ENCODE data around the gene MIPOL1. TPM values are rescaled to one million over a fixed set of nuclear protein-coding genes. Genes with fewer than 3 reads are reported as not detected.

Gene MIPOL1
- total and polyA plus RNA-seq, 2 of the 13 experiments (the other 11 are each of a cell fraction or from before 2014, with no cell fraction given): 8.6 to 34.2 TPM

DNA sequence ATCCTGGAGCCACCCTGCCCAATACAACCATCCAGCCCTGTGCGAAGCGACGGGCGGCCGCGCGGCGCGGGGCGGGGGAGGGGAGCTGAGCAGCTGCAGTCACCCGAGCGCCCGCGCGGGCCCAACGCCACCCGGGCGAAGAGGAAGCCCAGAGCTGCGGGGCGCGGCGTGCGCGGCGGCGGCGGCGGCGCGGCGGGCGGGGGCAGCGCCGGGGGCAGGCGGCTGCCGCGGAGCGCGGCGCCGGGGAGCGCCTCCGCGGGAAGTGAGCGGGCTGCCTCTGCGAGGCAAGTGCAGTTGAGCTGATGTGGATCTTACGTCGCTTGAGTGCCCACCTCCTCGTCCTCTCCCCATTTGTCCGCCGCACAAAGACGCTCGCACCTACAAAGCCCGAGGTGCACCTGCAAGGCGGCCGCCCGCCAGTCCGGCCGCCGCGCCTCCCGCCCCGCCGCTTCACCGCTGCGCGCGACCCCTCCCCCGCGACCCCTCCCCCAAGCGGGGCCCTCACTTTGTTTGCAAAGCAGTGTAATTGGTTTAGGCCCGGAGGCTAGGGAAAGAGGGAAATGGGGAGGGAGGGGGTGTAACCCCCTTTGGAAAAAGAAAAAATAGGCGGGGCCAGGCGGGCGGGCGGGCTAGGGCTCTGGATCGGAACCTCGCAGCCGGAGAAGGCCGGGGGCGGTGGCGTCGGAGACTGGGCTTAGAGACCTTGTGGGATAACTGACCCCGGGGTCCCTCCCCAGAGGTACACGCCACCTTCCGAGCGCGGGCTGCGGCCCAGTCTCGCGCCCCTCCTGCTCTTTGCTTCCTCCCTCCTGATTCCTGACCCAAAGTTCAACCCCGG lies 397.5 kb downstream of the MIPOL1 start, which contains the start of the genes FOXA1 and TTC6 (continued):
- peak; percentile 80; the same call in 1 of the 2 replicates for TF ChIP-seq KDM4B (CRISPR knock-in tag; IDR thresholded peaks at IDR 0.05)
- TF ChIP-seq ATF7-NPFF (CRISPR knock-in tag; IDR thresholded peaks at IDR 0.05; ENCODE audit: low read depth): peak; percentile 80
- TF ChIP-seq, protein P1, sequence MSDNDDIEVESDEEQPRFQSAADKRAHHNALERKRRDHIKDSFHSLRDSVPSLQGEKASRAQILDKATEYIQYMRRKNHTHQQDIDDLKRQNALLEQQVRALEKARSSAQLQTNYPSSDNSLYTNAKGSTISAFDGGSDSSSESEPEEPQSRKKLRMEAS (IDR thresholded peaks at IDR 0.05): no peak
- TF ChIP-seq IKZF1 (IDR thresholded peaks at IDR 0.05): no peak
- TF ChIP-seq, protein P2, sequence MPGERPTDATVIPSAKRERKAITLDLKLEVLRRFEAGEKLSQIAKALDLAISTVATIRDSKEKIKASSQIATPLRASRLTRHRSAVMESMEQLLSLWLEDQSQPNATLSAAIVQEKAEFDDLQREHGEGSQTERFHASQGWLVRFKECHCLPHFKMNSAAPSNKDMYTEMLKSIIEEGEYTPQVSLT (CRISPR knock-in tag; IDR thresholded peaks at IDR 0.05; ENCODE audit: borderline replicate concordance, low read depth): no peak
- TF ChIP-seq, protein P3, sequence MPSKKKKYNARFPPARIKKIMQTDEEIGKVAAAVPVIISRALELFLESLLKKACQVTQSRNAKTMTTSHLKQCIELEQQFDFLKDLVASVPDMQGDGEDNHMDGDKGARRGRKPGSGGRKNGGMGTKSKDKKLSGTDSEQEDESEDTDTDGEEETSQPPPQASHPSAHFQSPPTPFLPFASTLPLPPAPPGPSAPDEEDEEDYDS (CRISPR knock-in tag; IDR thresholded peaks at IDR 0.05): peak; percentile 90
- no peak; the same call in 1 of the 2 replicates for TF ChIP-seq ZNF354B (CRISPR knock-in tag; IDR thresholded peaks at IDR 0.05)
- peak; percentile 62 for TF ChIP-seq MED8 (CRISPR knock-in tag; IDR thresholded peaks at IDR 0.05; ENCODE audit: insufficient replicate concordance)
- TF ChIP-seq HNF4G (IDR thresholded peaks at IDR 0.05; ENCODE audit: borderline replicate concordance, low read depth, low read length): peak; percentile 48; the same call in 1 of the 2 replicates
- no peak for TF ChIP-seq HNF4G (CRISPR knock-in tag; IDR thresholded peaks at IDR 0.05; ENCODE audit: borderline replicate concordance, low read depth)
- TF ChIP-seq, protein P4, sequence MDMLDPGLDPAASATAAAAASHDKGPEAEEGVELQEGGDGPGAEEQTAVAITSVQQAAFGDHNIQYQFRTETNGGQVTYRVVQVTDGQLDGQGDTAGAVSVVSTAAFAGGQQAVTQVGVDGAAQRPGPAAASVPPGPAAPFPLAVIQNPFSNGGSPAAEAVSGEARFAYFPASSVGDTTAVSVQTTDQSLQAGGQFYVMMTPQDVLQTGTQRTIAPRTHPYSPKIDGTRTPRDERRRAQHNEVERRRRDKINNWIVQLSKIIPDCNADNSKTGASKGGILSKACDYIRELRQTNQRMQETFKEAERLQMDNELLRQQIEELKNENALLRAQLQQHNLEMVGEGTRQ (IDR thresholded peaks at IDR 0.05; ENCODE audit: low read depth, low read length): no peak
- TF ChIP-seq, protein P4 (CRISPR knock-in tag; IDR thresholded peaks at IDR 0.05; ENCODE audit: borderline replicate concordance): no peak; the same call in 1 of the 2 replicates
- TF ChIP-seq ATF1 (CRISPR knock-in tag; IDR thresholded peaks at IDR 0.05): no peak
- TF ChIP-seq, protein P5, sequence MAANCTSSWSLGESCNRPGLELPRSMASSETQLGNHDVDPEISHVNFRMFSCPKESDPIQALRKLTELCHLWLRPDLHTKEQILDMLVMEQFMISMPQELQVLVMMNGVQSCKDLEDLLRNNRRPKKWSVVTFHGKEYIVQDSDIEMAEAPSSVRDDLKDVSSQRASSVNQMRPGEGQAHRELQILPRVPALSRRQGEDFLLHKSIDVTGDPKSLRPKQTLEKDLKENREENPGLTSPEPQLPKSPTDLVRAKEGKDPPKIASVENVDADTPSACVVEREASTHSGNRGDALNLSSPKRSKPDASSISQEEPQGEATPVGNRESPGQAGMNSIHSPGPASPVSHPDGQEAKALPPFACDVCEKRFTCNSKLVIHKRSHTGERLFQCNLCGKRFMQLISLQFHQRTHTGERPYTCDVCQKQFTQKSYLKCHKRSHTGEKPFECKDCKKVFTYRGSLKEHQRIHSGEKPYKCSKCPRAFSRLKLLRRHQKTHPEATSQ (CRISPR knock-in tag; IDR thresholded peaks at IDR 0.05; ENCODE audit: borderline replicate concordance): peak; percentile 92; the same call in 1 of the 2 replicates
- TF ChIP-seq, protein P6, sequence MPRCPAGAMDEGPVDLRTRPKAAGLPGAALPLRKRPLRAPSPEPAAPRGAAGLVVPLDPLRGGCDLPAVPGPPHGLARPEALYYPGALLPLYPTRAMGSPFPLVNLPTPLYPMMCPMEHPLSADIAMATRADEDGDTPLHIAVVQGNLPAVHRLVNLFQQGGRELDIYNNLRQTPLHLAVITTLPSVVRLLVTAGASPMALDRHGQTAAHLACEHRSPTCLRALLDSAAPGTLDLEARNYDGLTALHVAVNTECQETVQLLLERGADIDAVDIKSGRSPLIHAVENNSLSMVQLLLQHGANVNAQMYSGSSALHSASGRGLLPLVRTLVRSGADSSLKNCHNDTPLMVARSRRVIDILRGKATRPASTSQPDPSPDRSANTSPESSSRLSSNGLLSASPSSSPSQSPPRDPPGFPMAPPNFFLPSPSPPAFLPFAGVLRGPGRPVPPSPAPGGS (CRISPR knock-in tag; IDR thresholded peaks at IDR 0.05): peak; percentile 9
- peak; percentile 34; the same call in 1 of the 2 replicates for TF ChIP-seq FOSL2 (CRISPR knock-in tag; IDR thresholded peaks at IDR 0.05)
- TF ChIP-seq KLF11 (CRISPR knock-in tag; IDR thresholded peaks at IDR 0.05): no peak
- TF ChIP-seq ZC3H4 (CRISPR knock-in tag; IDR thresholded peaks at IDR 0.05; ENCODE audit: borderline replicate concordance): peak; percentile 76; the same call in 1 of the 2 replicates
- TF ChIP-seq, protein P7, sequence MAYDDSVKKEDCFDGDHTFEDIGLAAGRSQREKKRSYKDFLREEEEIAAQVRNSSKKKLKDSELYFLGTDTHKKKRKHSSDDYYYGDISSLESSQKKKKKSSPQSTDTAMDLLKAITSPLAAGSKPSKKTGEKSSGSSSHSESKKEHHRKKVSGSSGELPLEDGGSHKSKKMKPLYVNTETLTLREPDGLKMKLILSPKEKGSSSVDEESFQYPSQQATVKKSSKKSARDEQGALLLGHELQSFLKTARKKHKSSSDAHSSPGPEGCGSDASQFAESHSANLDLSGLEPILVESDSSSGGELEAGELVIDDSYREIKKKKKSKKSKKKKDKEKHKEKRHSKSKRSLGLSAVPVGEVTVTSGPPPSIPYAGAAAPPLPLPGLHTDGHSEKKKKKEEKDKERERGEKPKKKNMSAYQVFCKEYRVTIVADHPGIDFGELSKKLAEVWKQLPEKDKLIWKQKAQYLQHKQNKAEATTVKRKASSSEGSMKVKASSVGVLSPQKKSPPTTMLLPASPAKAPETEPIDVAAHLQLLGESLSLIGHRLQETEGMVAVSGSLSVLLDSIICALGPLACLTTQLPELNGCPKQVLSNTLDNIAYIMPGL (CRISPR knock-in tag; IDR thresholded peaks at IDR 0.05; ENCODE audit: borderline replicate concordance in 1 of 2, low read depth in 1 of 2): peak in 1 of 2 experiments; percentile 82; a peak in 1 of 4 replicates
- TF ChIP-seq ZNF879 (CRISPR knock-in tag; IDR thresholded peaks at IDR 0.05): peak; percentile 56; the same call in 1 of the 2 replicates
- peak; percentile 84; the same call in 1 of the 2 replicates for TF ChIP-seq EEA1 (CRISPR knock-in tag; IDR thresholded peaks at IDR 0.05; ENCODE audit: borderline replicate concordance)
